GM10266 (cell line): ENCODE results near the gene POLR1A.

Experiments used
- DNase-seq: peaks from one replicate; pipeline ENCODE4 v3.0.0; 2012; ENCODE audit errors: extremely low spot score
- TF ChIP-seq, protein P1 (sequence below): IDR thresholded peaks from 2 replicates; pipeline ENCODE4 v1.5.1; 2012; ENCODE audit warnings: mild to moderate bottlenecking, low read depth; ENCODE audit not compliant: control insufficient read depth, insufficient read depth; ENCODE audit errors: missing control alignments

Gene POLR1A

DNA sequence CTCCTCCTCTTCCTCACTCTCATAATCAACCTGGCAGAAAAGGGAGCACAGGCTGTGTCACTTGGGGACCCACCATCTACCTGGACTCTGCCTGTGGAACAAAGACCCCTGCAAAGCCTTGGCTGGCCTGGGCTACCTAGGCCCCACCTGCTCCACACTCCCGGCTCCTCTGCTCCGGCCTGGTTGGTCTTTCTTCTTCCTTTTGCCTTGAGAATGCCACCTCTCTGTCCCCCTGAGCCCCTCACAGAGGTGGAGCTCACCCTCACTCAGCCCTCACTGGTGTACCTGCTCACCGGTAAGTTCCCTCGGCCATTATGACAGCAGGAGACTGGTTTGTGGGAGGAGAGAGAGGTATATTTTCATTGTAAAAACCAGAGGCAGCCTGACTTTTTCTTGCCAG lies 74.1 kb downstream of the POLR1A start:
- TF ChIP-seq, protein P1, sequence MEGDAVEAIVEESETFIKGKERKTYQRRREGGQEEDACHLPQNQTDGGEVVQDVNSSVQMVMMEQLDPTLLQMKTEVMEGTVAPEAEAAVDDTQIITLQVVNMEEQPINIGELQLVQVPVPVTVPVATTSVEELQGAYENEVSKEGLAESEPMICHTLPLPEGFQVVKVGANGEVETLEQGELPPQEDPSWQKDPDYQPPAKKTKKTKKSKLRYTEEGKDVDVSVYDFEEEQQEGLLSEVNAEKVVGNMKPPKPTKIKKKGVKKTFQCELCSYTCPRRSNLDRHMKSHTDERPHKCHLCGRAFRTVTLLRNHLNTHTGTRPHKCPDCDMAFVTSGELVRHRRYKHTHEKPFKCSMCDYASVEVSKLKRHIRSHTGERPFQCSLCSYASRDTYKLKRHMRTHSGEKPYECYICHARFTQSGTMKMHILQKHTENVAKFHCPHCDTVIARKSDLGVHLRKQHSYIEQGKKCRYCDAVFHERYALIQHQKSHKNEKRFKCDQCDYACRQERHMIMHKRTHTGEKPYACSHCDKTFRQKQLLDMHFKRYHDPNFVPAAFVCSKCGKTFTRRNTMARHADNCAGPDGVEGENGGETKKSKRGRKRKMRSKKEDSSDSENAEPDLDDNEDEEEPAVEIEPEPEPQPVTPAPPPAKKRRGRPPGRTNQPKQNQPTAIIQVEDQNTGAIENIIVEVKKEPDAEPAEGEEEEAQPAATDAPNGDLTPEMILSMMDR, result no peak
- no peak for DNase-seq

DNA sequence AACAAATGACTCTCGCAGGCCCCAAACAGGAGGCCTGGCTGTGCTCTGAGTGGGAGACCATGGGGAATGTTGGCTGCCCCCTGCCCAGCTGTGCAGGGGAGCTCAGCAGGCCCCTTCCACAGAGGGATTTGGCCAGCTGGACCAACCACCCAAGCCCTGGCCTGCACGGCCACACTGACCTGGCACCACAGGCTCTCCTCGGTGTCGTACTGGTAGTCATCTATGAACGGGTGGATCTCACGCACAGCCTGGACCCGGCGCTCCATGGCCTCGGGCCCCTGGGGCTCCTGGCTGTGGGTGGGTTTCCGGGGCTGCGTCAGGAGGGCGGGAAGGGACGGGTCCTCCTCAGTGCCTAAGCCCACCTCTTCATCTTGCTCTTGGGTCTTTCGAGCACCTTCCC lies 74.5 kb downstream of the POLR1A start:
- TF ChIP-seq, protein P1, result no peak
- no peak for DNase-seq

DNA sequence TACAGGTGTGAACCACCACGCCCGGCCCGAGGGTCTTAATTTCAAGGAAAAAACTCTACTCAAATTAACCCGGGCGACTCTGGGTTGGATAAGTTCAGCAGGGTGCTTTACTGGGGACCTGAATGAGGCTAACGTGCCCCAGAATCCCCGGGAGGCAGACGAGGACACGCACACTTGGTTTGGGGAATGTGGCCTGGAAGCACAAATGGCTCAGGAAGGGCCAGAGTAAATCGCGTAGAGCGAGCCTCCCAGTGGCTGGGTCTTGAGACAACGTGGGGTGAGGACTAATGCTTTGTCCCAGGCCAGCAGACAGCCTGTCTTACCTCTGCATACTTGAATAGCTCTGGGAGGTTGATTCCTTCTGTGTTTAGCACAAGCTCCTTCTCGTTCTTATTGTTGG lies 75.8 kb downstream of the POLR1A start:
- TF ChIP-seq, protein P1, result no peak
- no peak for DNase-seq

DNA sequence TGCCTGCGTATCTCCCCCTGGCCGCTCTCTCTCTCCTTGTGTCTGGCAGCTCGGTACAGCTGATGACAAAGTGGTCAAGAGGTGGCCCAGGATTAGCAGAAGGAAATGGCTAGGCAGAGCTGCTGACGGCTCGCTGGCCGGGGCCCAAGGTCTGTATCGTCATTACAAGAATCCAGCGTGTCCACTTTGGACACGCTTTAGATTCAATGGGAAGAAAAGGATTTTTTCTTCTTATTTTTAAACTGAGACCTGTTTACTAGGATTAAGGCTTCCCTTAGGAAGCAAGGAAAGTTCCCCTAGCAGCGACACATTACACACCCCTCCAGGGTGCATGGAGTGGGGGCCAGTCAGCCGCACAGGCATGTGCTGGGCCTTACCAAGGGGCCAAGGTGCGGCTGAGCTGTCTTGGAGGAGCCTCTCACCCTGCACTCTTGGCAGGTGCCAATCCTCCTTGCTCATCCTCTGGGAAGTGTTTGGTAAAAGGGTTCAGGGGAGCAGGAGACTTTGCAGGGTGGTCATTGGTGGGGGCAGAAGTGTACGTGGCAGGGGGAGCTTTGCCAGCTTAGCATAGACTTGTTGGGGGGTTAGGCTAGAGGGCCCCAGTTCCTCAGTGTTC lies 76.8 kb downstream of the POLR1A start:
- TF ChIP-seq, protein P1, result no peak
- DNase-seq, result no peak

DNA sequence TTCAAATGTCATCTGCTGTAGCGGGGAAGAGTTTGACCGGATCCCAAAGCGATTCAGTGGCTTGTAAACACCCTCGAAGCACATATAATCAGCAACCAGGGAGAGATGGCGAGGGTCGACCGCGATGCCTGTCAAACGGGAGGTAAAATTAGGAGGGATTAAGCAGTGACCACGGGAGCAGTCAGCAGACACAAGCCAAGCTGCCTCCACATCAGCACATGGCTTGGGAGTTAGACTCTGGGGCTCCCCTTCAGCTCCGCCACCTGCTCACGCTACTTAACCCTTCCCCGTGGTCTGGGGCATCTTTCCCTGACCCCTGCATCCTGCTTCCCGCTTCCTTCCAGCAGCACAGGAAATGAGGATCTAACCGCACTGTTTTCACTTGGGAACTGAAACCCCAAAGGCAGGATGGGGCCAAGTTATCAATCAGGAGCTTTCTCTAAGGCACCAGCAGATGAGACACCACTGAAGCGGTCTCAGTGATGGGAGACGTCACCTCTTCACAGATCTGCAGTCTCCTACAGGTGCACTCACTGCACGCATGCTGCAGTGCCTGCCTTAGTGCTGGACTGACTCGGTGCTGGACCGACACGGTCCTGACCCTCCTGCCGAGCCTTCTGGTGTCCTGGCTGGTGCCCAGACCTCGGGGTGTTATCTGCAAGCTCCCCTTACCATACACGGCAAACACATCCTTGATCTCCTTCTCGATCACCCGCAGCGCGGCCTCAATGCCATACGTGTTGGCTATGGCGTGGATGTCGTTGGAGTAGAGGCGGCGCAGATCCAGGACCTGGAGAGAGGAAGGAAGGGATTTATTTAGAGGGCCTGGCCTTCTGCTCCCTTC lies 77.5 kb downstream of the POLR1A start:
- no peak for DNase-seq
- TF ChIP-seq, protein P1, result no peak

DNA sequence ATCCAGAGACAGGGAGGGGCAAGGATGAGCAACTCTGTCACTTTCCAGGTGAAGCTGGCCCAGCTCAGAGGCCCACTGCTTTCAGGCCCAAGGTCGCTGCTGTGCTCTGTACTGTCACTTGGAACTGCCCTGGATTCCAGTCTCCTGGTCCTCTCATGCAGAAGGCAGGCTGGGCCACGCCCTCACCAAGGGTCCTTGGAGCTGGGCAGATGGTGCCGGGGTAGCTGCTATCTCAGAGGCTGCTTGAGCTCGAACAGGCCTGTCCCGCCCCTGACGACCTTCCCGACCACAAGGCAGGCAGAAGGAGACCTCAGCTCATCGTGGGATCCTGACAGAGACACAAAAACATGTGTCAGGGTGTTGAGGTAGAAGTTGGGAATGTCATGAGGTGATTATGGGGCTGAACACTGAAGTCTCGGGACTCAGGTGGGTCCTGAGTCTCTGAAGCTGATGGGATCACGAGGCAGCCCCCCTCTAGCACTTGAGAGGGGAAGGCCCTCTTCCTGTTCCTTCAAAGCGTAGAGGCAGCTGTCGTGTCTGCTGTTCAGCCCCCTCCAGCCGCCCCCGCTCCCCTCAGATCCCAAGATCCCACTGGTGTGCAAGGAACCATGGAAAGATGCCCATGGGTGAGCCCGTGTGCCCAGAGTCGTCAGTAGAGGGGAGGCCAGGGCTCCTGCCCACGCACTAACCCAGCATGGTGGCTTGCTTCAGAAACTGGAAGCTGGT lies 78.3 kb downstream of the POLR1A start:
- no peak for DNase-seq
- TF ChIP-seq, protein P1, result no peak
